Measurements from ENCODE around the gene ZNF880. TPM values are rescaled to one million over a fixed set of nuclear protein-coding genes. Genes with fewer than 3 reads are reported as not detected.

The ZNF880 gene
- 10 to 100 TPM; 11.1 to 21.9 (median 16.3) TPM for total RNA-seq

DNA sequence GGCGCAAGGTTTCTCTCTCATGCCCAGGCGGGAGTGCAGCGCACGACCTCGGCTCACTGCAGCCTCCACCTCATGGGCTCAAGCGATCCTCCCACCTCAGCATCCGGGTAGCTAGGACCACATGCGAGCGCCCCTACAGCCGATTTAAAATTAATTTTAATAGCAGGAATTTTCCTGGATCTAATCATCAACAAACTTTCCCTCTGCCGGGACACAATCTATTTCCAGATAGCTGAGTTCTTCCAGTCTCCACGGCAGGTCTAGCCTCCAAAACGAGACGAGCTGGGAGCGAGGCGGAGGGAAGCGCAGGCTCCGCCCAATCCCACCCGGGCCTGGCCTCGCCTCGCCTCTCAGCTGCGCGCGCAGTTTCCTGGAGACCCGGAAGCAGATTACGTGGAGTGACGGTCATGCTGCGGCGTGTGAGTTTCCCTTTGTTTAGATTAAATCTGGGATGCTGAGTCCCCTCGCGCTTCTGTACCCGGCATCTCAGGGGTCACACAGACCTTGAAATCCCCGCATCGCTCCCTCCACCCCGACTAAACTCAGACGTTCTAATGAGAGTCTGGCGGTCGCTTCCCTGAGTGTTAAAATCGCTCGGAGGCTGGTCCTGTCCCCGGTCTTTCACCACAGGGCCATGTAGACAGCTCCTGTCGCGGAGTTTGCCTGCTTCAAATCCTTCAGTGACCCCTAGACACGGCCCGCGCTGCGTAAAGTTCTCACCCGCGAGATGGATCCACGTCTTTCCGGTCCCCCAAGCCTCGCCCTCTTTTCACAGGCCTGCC, at the start of gene ZNF880:
Gene ZNF880 (plus strand): TSS at position 365 of the 782 bp plus-strand sequence. CDS start 43 bp downstream, at position 408.
- TF ChIP-seq CTCF (IDR thresholded peaks at IDR 0.05; ENCODE audit: low read depth): no peak

DNA sequence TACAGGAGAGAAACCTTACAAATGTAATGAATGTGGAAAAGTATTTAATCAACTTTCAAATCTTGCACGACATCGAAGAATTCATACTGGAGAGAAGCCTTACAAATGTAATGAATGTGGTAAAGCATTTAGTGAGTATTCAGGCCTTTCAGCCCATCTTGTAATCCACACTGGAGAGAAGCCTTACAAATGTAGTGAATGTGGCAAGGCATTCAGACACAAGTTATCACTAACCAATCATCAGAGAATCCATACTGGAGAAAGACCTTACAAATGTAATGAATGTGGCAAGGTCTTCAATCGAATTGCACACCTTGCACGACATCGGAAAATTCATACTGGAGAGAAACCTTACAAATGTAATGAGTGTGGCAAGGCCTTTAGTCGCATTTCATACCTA, 47.3 kb upstream of the ZNF880 start:
- TF ChIP-seq CTCF (IDR thresholded peaks at IDR 0.05; ENCODE audit: low read depth): no peak

- TF ChIP-seq CTCF (IDR thresholded peaks at IDR 0.05; ENCODE audit: low read depth): no peak
Observed at GRCh38 chr19:52331757-52332156, 38.0 kb upstream of the ZNF880 start.

DNA sequence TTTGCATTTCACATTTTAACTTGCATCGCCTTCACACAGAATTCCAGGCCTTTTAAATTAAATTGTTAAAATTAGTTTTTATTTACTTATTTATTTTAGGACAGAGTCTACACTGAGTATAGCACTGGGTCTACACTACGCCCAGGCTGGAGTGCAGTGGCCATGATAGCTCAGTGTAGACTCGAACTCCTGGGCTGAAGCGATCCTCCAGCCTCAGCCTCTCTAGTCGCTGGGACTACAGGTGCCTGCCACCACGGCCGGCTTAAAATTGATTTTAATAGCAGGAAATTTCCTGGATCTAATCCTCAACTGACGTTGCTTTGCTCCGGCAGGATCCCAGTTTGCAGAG, 34.0 kb upstream of the ZNF880 start:
- TF ChIP-seq CTCF (IDR thresholded peaks at IDR 0.05; ENCODE audit: low read depth): no peak

GRCh38 chr19:52336117-52336790, 33.5 kb upstream of the ZNF880 start, which contains the start of gene ZNF610:
Gene ZNF610, plus strand, starts transcription at chr19:52336243. Its CDS starts 12,930 bp downstream, at chr19:52349173.
- no peak for TF ChIP-seq CTCF (IDR thresholded peaks at IDR 0.05; ENCODE audit: low read depth)

- no peak for TF ChIP-seq CTCF (IDR thresholded peaks at IDR 0.05; ENCODE audit: low read depth)
Observed at GRCh38 chr19:52336791-52337381, 32.8 kb upstream of the ZNF880 start.

GRCh38 chr19:52343548-52343947, 26.2 kb upstream of the ZNF880 start:
- TF ChIP-seq CTCF (IDR thresholded peaks at IDR 0.05; ENCODE audit: low read depth): no peak
